SK-MEL-5 (cell line): ENCODE measurements around the gene GPR78. TPM values are rescaled to one million over a fixed set of nuclear protein-coding genes. Genes with fewer than 3 reads are reported as not detected.

Experiments
- DNase-seq: peaks from one replicate; pipeline ENCODE4 v3.0.0-alpha.2; 2016; ENCODE audit warnings: low read depth, low spot score
- in situ Hi-C: cut with HindIII; loops from 2 replicates; pipeline ENCODE4 v1.10.0; 2016; ENCODE audit warnings: low sequenced_read_pairs, high pct_unique_total_duplicates, low pct_unique_long_range_greater_than_20kb
- polyA plus RNA-seq, 2 experiments: library from polyadenylated mRNA; depleted of rRNA; stranded (reverse); fragments of >200 nt; gene quantifications; 2 replicates each; pipeline ENCODE4 v1.2.3, GENCODE V29; 2015
- total RNA-seq: library from RNA; depleted of rRNA; stranded (reverse); fragments of >200 nt; shearing (Covaris generic); gene quantifications from 2 replicates; pipeline ENCODE4 v1.2.3, GENCODE V29; 2014; rRNA removed

Gene GPR78
- not detected in 2 replicates for total RNA-seq
- not detected in 2 replicates for polyA plus RNA-seq (2015; cell fraction: cytosol; rRNA removed)
- not detected in 2 replicates for polyA plus RNA-seq (2015; cell fraction: nucleus; rRNA removed)

- in situ Hi-C loops, result no loop called here
- DNase-seq, result peak; percentile 16
These were observed at the start of gene GPR78 for GRCh38 chr4:8580321-8581093. GPR78 (plus strand) TSS chr4:8580392; CDS start chr4:8580983, 591 bp downstream.

DNA sequence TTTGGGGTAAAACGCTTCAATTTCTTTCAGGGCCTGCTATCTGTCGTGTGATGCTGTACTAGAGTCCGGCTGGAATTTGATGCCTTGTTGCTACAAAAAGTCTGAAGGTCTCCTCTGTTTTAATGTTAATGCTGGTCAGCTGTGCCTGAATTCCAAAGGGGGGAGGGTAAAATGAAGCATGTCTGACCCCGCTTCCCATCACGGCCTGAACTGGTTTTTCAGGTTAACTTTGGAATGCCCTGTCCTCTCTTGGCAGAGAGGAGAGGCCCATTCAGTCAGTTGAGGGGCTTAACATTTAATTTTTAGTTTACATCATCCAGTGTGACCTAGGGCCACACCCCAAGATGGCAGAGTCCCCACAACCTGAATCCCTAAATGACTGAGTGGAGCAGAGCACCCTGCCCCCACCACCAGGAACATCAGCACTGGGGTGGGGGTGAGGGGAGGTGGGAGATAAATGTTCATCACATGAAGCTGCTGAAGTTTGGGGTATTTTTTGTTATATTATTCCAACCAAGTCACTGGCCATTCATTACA, 47.9 kb upstream of the GPR78 start:
- DNase-seq, result no peak
- in situ Hi-C loops, result no loop called here

GRCh38 chr4:8533274-8533865, 46.8 kb upstream of the GPR78 start:
- in situ Hi-C loops, result no loop called here
- DNase-seq, result no peak

- DNase-seq, result no peak
- in situ Hi-C loops, result no loop called here
These were observed 46.1 kb upstream of the GPR78 start for GRCh38 chr4:8534129-8534528.

DNA sequence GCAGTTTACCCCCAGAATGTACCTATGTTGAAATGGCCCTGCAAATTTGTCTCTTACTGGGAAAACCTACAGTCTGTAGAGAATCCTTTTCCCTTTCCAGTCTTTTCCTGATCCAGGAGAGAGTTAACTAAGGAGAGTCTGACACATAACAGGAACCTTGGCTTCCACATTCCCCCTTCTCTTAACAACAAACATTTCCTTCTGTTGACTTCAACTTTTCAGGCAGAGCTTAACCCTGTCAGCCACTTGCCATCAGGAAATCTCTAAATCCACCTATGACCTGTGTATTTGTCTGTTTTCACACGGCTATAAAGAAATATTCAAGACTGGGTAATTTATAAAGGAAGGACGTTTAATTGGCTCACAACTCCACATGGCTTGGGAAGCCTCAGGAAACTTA, 45.6 kb upstream of the GPR78 start:
- DNase-seq, result no peak
- in situ Hi-C loops, result no loop called here

GRCh38 chr4:8536467-8536866, 43.7 kb upstream of the GPR78 start:
- in situ Hi-C loops, result no loop called here
- DNase-seq, result no peak

DNA sequence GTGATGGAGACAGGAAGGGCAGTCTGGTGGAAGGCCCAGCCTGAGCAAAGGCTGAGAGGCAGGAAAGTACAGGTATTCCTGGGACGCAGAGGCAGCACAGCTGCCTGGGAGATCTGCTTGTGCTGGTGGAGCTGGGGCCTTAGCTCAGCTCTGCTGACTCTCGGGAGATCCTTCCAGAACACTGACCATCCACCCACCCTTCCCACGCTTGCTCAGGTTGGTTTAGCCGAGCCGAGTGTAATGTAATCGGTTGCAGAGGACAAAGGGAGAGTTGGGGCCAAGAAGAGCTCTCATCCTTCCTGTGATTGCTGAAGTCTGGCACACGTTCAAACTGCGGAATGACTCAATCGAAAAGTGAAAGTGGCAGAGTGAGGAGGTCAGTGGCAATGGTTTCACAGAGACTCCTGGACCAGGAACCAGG, 43.1 kb upstream of the GPR78 start:
- in situ Hi-C loops, result no loop called here
- DNase-seq, result peak; percentile 9

DNA sequence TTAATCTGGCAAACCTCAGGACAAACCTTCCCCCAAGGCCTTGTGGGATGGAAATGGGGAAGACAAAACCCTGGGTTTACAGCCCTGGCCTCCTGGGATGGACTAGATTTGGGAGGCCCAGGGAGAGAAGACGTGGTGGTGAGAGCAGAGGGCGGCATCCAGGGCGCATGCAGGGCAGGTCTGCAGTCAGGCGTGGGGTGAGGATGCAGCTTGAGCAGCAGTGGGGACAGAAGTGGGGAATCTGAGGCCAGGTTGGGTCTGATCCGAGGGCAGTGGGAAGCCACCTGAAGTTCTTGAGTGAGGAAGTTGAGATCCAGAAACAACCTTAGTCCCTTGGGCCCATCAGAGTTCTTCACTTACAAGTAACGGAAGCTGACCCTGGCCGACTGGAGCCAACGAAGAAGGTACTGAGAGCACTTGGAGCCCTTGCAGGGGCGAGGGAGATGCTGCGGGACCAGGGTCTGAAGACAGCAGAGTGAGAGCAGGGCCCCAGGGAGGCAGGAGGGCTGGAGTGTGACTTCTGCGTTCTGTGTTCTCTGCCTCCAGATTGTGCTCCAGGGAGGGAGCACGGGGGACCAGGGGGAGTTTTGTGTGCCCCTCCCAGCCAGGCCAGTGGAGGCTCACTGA, 42.0 kb upstream of the GPR78 start:
- DNase-seq, result no peak
- in situ Hi-C loops, result no loop called here

DNA sequence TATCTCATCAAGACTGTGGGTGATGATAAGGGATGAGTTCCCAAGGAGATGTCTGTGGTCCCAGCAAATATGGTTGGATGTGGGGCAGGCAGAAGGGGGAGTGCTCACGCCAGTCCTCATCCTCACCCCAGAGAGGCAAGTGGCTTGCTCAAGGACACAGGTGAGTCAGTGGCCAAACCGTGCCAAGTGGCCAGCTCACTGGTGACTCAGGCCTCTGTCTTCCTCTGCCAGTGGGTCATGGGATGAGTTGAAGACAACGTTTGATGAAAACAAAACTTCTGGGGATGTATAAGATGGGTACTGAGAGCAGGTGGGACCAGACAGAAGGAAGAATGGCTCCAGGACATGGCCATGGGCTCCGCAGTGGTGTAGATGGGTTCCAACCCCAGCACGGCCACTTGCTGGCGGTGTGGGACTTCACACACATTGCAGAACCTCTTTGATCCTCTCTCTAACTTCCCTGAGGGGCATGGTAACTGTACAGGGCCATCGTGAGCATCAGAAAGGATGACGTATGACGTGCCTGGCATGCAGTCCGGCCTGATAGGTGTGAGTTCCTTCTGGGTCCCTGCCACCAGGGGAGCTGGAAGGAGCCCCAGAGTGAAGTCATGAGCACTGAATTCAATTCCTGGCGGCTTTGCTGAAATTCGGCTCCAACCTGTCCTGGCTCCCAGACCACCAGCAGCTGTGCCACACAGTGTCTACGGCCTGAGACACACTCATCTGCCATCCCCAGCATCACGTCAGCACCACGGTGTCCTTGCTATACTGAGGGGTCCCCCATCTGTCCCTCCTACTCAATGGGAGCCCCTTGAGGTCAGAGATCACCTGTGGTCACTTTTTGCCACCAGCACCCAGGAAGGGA, 41.3 kb upstream of the GPR78 start:
- in situ Hi-C loops, result no loop called here

DNA sequence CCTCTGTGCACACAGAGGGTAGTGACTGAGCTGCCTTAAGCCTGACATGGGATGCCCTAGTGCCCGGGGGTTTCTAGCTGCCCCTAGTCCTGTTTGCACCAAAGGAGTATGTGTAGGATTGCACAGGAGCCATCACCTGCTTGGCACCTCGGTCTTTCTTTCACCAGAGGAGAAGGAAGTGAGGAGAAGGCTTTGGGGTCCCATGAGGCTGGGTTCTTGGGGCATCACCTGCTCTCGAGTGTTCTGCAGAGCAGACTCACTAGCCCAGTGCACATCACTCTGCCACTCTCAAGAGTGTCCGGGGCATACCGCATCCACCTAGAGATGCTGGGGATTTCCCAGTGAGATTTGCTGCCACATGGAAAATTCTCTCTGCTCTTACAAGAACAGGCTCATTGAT, 40.5 kb upstream of the GPR78 start:
- DNase-seq, result no peak
- in situ Hi-C loops, result no loop called here

More for the DNA sequence above, 41.3 kb upstream of the GPR78 start:
- no peak for DNase-seq

GRCh38 chr4:8540072-8540471, 40.1 kb upstream of the GPR78 start:
- in situ Hi-C loops, result no loop called here
- no peak for DNase-seq

- DNase-seq, result no peak
- in situ Hi-C loops, result no loop called here
These were observed 39.6 kb upstream of the GPR78 start for GRCh38 chr4:8540586-8540985.

- no peak for DNase-seq
- in situ Hi-C loops, result no loop called here
These were observed 39.2 kb upstream of the GPR78 start for GRCh38 chr4:8540991-8541390.

GRCh38 chr4:8541981-8542715, 38.0 kb upstream of the GPR78 start:
- in situ Hi-C loops, result no loop called here
- no peak for DNase-seq

DNA sequence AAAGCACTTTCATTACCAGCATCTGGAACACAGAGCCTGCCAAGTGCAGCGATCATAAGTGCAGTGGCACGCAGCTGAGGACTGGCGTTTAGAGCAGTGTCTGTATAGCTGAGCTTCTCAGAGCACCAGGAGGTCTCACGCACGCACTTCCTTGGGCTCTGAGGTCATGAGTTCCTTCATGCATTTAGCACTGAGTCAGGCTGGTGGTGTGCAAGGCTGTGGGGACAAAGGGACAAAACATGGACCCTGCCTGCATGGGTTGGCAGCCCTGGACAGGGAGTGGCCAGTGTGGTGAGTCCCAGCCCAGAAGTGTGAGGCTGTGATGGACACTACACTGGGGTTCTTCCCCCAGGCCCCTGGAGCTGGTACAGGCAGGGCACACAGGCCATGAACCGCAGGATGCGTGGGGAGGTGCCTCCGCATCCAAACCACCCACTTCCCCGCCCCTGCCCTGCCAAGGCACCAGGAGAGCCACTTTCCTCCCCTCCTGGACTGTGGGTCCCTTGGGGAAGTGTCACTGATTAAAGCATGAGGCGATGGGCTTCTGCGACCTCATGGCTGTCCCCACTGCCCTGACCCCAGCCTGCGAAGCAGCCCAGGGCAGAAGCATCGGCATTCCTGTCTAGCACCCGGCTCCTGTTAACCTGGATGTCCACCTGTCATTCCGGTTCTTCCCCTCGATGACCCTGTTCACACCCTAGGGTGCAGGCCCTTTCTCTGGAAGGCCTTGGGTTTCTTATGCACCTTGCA, 37.2 kb upstream of the GPR78 start:
- in situ Hi-C loops, result no loop called here
- no peak for DNase-seq

GRCh38 chr4:8543623-8544022, 36.6 kb upstream of the GPR78 start:
- DNase-seq, result no peak
- in situ Hi-C loops, result no loop called here
